HG03558 (cell line): ENCODE data around the gene CSNK1D.
"Not testable (repeated sequence)": the region's sequence is repeated elsewhere in the genome, so short reads cannot be mapped to it uniquely, and the experiment has no call there.

Experiments used
- ATAC-seq: cut with Tn5 transposase; IDR thresholded peaks from one replicate; pipeline ENCODE4 v1.9.1; 2021; ENCODE audit warnings: moderate number of reproducible peaks; ENCODE audit not compliant: unreplicated experiment; ENCODE audit errors: extremely low read depth

The CSNK1D gene

DNA sequence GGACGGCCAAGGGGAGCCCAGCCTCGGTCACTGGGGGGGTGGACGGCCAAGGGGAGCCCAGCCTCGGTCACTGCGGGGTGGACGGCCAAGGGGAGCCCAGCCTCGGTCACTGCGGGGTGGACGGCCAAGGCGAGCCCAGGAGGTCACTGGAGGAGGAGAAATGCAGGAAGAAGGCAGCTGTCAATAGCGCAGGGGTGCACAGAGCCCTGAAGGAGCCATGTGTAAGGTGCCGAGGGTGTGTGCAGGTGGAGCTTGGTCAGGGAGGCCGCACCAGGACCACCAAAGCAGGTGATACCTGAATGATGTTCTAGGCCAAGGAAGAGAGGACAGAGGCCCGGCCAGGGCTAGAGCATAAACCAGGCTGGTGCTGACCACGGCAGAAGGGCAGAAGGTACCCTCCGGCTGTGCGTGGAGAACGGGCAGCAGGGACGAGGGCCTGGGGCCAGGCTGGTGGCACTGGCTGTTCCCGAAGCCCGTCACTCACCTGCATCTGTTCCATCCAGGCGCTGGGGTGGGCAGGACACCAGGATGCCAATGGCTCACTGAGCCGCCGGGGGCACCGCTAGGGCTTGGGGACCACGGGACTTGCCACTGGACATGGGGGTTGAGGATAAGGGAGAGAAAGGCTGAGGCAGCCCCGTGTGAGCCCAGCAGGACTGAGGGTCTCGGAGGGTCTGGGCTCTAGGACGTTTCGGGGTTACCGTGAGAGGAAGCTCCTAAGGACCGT is 55.0 kb downstream of the CSNK1D start:
- no peak for ATAC-seq

DNA sequence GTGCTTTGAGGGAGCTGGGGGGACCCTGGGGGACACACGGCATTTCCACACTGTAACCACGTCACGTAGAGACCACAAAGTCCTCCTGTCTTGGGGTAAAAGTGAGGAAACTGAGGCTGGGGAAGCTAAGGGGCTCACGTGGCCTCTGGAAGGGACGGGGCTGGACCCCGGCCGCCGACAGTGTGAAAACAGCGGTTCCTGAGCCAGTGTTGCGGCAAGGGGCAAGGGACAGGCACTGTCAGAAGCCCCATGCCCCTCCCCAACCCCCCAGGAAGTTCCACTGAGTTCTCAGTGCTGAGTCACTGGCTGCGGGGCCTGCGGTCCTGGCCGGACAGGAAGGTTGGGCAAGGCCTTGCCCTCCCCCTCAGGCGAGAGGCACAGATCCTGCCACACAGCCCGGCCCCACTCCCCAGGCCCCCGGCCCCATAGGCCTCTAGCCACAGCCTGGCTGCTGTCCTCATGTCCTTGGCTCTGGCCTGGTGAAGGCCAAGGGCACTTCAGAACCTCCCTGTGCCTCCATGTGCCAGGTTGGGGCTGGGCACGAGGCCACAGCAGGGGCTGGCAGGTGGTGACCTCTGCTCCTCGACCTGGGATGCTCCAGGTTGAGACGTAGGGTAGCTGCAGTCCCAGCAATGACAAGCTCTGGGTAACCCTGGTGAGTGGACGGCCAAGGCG is 55.8 kb downstream of the CSNK1D start:
- no peak for ATAC-seq

DNA sequence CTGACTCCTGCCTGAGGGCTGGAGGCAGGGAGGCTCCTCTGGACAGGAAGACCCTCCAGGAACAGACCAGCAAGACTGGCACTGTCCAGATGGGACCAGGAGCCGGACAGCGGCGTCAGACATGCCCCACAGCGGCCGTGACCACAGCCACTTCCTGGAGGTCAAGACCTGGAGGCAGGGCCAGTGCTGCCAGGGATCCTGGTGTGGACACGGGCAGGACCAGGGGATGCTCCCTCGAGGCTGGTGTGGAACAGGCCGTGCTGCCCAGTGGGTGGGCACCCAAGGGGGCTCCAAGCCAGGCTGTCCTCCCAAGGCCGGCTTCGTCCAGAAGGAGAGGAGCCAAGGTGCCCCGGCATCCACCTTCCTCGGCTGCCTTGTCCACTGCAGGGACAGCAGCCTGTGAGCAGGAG is 56.4 kb downstream of the CSNK1D start:
- no peak for ATAC-seq

DNA sequence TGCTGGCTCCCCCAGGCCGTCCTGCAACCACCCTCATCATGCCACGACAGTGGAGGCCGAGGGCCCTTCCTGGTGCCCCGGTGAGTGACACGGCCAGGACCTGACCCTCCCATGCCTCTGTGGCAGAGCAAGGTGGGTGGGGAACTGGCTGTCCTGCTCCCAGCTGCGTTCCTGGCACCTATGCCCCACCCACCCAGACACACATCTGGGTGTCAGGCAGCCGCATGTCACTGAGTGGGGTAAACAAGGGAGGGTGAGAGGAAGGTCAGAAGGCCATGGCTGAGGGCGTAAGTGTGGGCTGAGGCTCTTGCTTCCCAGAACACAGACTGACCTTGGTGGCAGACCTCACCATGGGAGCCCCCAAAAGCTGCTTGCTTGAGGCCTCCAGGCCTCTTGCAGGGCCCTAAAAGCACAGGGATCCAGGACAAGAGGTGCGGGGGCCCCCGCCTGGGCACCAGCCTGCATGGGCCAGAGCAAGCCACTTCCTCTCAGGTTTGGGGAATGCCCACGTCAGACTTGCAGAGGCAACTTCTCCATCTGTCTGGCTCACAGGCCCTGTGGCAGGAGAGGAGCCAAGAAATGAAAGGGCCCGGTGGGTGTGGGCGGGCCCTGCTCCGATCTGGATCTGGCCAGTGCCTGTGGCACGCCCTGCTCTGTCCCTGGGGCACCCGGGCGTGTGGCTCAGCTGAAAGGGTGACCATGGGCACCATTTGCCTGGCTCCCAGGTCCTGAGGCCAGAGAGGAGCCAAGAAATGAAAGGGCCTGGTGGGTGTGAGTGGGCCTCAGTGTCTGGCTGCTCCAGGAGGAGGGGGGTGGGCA is 57.0 kb downstream of the CSNK1D start:
- no peak for ATAC-seq

DNA sequence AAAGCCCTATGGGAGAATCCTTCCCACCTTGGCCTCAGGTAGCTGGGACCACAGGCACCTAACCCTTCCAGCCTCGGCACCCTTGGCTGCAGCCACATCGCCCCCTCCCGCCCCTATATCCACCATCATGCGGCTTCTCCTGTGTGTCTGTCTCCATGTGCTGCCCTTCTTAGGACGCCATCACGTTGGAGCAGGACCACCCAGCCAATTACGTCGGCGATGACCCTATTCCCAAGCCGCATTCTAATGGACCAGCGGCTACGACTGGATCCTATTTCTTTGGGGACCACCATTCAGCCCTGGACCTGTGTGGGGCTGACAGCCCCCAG is 57.6 kb downstream of the CSNK1D start:
- no peak for ATAC-seq

DNA sequence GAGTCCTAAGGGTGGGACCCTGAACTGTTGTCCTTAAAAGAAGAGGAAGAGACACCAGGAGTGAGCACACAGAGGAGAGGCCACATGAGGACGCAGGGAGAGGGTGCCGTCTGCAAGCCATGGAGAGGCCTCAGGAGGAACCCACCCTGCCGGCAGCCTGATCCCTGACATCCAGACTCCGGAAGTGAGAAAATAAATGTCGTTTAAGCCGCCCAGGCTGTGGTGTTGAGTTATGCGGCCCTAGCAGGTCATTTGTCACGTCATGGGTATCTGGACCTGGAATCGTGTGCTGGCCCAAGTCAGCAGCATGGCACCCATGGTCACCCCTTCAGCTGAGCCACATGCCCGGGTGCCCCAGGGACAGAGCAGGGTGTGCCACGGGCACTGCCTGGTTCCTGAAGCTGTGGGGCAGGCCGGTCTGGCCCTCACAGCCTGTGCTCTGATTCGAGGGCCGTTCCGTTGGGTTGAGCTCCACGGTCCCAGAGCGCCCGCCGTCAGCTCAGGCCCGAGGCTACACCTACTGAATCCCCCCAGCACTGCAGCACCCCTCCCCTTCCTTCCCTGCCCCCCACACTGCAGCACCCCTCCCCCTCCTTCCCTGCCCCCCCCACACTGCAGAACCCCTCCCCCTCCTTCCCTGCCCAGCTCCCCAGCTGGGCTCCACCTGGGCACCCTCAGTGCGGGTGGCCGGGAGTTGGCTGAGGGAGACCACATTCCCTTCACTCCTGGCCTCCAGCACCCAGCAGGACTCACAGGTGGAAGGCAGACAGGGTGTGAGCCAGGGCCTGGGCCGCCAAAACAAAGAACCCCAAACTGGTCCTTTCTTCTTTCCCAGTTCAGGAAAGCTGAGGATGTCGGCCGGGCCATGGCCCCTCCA is 58.2 kb downstream of the CSNK1D start:
- ATAC-seq: no peak

DNA sequence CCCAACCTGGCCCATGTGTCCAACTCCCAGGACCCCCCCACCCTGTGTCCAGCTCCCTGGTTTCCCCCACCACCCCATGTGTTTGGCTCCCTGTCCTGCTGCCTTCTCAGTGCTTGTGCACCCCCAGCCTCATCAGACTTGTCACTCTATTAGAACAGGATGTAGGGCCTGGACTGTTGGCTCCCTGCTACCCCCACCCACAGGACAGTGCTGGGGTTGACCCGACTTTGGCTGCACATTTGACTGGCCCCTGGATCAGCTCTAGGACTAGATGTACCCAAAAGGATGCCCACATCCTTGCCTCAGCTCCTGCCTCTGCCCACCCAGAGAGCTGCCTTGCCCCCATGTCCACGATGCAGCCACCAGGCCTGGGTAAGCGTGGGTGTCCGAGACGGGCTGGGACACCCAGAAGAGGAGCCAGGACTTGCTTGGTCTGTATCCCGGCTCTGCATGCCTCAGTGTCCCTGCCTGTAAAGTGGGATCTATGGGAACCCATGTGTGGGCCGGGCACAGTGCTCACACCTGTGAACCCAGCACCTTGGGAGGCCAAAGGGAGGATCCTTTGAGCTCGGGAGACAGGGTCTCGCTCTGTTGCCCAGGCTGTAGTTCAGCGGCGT is 59.4 kb downstream of the CSNK1D start:
- ATAC-seq: no peak

DNA sequence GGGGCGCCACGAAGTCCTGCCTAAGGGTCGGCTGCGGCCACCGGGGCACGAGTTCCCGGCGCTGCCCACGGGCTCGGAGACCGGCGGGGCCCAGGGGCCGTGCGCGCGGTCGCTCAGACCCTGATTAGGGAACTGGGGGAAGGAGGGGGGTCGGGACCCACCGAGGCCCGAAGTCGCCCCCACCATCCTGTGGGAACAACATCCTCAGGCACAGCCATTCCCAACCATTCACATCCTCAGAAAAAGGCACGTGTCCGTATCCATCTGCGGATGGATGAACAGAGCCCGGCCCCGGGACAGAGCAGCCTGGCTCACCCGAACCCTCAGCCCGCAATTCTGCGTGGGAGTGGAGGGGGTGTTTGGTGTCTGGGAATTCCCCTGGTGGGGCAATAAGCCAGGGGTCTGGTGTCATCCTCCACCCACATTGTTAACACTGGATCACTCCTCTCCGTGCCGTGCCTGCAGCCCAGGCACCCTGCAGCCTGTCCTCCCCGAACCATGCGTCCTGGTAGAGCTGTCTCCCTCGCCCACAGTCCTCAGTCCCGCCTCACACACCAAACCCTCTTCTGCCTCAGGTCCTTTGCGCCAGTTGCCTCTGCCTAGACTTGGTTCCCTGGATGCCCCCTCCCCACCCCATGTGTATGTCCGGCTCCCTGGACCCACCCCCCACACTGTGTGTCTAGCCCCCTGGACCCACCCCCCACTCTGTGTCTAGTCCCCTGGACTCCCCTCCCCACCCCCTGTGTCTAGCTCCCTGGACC is 60.1 kb downstream of the CSNK1D start:
- no peak for ATAC-seq

DNA sequence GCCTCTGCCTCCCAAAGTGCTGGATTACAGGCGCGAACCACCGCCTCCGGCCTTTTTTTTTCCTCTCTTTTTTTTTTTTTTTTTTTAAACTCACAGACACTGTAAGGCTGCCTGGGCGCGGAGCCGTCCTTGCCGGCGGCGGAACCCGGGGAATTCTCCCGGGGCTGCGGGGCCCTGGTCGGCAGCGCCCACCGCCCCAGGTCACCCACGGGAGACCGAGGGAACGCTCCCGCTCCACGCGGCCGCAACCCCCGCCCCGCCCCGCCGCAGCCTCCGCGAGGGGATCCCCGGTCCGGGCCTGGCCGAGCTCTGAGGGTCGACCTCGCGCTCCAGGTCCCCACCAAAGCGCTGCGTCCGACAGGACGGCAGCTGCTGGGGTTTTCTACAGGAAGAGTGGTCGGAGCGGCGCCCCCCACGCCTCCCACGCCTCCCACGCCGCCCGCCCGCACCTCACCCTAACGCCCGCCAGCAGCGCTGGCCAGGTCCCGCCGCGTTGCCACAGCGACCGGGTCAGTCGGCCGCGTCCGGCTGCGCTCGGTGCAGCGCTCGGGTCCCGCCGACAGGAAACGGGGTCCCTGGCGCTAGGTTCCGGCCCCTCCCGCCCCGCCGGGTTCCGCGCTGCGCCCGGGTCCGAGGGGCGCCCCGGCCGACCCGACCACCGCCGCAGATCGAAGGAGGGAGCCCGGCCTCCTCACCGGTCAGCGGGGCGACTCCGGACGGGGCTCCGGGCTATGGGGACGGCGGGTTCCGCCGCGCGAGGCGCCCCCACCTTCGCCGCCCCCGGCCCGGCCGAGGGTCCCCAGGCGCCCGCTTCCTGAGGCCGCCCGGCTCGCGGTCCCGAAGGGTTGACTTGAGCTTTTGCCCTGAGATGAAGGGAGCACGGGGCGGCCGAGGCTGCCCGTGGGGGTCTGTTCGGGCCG is 60.9 kb downstream of the CSNK1D start, which contains the start of gene CCDC57:
Gene CCDC57 (minus strand): TSS at position 512 of the 920 bp plus-strand sequence. CDS start 10,898 bp downstream, outside the sequence.
- ATAC-seq: peak; percentile 39

DNA sequence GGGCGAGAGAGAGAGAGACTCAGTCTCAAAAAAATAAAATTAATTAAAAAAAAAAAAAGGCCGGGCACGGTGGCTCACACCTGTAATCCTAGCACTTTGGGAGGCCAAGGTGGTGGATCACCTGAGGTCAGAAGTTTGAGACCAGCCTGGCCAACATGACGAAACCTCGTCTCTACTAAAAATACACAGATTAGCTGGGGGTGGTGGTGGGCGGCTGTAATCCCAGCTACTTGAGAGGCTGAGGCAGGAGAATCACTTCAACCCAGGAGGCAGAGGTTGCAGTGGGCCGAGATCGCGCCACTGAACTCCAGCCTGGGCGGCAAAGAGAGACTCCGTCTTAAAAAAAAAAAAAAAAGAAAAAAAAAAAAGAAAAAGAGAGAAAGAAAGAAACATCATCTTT is 62.8 kb downstream of the CSNK1D start:
- not testable (repeated sequence) for ATAC-seq

DNA sequence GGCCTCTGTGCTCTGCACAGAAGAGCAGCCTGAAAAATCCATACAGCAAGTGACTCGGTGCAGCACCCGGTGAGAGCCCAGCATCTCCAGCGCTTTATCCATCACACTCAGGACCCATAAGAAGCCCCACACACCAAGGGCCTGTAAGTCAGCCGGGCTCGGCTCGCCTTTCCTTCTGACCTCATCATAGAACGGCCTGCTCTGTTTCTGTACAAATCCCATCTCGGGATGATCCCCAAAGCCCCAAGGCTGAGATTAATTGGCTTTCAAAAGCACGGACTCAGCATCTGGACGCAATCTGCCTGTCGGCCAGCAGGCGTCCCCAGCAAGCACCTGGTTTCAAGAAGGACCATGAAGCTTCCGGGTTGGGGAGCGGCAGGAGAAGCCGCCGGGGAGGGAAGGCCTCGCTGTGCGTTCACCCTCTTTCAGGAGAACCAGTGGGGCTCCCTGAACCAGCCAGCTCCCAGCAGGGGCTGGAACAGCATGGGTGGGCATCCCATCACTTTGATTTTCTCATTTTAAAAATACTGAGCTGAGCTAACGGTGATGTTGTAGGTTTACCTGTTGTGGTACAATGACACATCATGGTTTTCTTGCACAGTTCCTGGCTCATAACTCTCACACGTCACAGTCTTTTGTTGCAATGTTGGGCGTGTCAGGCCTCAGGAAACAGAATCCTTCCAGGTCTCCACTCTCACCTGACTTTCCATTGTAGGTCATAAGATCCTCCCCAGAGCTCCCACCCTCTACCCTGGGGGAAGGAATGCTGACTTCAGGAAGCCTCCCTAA is 67.6 kb downstream of the CSNK1D start:
- ATAC-seq: no peak

DNA sequence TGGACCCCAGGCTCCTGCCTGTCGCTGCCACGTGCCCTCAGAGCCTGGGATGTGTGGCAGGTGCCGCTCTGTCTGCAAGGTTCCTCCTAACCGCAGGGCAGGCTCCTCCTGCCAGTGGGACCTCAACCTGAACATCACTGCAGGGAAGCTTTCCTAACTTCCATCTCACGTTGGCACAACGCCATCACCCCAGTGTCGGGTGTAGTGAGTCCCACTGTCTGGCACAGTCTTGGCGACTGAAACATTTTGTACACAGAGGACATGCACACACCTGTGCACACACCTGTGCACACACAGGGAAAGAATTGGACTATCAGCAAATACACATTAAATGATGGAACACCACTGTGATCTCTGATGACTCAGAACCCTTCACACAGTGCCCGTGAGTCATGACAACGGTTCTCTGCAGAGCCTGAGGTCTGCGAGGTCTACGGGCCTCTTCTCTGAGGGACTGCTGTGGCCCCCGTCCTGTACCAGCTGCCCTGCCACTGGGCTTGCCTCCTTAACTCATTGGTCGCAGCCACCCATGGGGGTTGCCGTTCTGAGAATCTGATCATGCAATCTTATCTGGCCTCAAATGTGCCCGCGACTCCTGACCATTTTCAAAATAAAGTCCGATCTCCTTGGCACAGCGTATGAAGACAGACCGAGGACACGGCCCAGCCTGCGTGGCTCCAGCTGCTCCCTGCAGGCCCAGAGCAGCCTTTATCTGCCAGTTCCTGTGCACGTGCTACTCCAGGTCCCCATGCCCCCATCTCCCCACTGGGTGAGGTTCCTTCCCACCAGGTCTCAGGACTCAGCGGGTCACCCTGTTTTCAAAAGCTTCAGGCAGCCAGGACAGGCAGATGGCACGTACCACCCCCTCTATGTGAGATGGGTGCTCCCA is 68.4 kb downstream of the CSNK1D start:
- no peak for ATAC-seq

DNA sequence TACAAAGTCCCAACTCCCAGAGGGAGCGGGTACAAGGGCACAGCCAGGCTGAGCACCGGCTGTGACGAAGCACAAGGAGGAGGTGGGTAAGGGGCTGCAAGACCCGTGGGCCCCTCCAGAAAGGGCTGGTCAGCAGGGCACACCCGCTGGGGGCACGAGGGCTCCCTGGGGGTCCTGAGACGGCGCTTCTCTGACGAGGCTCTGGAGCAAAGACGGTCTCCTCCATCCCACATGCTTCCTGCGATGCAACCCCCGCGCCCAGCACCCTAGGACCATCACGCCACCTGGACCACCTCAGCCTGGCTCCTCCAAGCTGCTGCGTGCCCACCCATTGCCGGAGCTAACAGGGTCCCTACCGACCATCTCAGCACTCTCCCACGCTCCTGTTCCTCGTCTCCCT is 69.6 kb downstream of the CSNK1D start:
- ATAC-seq: no peak

DNA sequence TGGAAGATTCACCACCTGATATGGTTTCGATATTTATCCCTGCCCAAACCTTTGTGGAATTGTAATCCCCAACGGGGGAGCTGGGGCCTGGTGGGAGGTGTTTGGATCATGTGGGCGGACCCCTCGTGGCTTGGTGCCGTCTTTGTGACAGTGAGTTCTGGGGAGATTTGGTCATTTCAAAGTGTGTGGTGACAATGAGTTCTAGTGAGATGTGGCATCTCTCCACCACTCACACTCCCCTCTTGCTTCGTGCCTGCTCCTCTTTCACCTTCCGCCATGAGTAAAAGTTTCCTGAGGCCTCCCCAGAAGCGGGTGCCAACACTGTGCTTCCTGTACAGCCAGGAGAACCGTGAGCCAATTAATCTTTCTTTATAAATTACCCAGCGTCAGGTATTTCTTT is 70.5 kb downstream of the CSNK1D start:
- ATAC-seq: no peak

DNA sequence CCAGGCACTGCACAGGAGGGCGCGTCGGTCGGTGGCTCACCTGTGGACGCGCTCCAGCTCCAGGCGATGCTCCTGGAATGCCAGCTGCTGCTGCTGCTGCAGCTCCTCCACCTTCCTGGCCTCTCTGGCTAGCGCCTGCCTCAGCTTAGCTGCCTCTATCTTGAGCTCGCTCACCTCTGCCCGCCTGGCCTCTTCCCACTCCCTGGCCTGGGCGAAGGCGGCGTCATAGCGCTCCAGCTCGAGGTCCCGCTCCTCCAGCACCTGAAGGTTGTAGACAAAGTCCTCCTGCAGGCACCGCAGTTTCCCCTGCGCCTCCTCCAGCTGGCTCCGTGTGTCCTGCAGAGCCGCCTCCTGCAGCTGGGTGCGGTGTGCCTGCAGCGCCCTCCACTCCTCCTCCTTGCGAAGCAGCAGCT is 72.0 kb downstream of the CSNK1D start:
- no peak for ATAC-seq

DNA sequence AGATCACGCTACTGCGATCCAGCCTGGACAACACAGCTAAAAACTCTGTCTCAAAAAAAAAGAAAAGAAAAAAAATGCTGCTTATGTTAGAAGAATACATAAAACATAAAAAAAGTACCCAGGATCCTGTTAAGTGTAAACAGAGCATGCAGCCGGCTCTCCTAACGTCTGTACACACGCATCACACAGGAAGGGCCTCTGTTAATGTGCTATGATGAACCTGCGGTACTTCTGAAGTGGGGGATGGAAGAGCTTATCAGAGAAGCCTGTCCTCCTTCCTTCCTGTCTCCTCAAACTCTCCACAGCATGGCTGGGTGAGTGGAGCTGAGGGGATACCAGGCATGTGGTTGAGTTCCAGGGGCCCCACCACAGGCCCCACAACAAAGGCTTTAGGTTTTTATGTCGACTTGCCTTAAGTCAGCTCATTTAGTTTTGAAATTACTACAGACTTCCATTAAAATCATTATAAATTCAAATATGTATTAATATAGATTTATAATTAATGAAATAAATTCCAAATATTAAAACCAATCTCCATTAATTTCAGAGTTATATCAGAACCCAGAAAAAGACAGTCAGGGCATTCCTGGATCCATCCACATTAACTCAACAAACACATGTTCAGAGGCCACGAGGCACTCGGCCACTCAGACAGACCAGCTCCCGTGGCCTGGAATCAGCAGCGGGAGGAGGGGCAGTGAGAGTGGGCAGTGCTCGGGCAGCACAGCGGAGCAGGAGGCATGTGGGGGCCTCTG is 72.6 kb downstream of the CSNK1D start:
- no peak for ATAC-seq
